HG03103 (cell line): Measurements from ENCODE around the gene TMEM132C.

ENCODE experiments used
- ATAC-seq: cut with Tn5 transposase; IDR thresholded peaks from one replicate; pipeline ENCODE4 v1.9.1; 2021; ENCODE audit warnings: low read depth; ENCODE audit not compliant: unreplicated experiment

TMEM132C gene

DNA sequence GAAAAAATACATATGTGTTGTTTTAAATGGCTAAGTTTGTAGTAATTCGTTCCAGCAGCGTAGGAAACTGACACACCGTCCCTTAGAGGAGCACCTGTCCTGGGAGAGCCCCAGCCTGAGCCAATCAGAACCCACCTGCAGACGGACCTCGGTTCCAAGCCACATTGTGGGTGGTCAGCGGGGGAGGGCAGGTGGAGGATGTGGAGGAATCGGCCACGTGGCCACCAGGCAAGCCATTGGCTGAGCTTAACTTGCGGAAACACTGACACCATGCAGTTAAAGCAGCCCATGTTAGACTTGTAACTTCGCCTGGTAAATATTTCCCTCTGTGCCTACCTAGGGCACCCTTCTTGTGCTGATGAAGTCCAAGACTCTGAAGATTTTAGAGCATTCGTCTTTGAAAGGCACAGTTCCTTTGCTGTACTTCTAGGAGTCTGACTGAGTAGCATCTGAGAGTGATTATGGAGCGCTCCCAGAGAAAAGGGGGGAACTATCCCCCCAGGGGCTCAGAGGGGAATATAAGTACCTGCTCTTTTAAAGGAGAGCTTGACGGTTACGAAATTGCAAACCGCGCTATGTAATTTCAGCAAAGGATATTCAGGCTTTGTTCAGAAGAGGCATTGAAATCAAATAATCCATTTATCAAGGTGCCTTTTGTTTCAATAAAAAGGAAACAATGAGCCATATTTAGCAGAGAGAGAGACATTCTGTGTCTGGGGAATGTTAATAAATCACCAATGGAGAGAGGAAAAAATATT lies 135.7 kb downstream of the TMEM132C start:
- no peak for ATAC-seq

DNA sequence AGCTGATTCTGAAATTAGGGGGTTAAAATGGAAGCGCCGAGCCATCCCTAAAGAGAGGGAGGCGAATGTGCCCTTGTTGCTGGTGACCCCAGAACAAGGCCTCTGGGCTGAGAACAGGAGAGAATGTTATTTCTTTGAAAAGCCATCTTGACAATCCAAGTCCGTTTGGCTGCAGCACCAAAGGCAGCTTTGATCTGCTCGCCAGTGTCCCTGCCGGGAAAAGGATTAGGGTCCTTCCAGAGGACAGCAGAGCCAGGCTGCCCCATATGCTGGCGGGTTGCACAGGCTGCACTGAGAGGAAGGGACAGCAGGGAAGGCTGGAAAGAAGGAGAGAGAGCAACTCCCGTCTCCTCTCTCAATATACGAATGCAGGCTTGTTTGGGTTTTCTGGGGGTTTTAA lies 141.7 kb downstream of the TMEM132C start:
- ATAC-seq, result no peak

DNA sequence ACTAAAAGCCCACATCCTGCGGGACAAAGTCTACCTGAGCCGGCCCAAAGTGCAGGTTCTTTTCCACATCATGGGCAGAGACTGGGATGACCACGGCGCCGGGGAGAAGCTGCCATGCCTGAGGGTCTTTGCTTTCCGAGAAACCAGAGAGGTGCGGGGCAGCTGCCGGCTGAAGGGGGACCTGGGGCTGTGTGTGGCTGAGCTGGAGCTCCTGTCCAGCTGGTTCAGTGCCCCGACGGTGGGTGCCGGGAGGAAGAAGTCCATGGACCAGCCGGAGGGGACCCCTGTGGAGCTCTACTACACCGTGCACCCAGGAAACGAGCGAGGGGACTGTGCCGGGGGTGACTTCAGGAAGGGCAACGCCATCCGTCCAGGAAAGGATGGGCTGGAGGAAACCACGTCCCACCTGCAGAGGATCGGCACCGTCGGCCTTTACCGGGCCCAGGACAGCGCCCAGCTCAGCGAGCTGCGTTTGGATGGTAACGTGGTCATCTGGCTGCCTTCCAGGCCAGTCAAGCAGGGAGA lies 148.1 kb downstream of the TMEM132C start:
- ATAC-seq, result no peak

DNA sequence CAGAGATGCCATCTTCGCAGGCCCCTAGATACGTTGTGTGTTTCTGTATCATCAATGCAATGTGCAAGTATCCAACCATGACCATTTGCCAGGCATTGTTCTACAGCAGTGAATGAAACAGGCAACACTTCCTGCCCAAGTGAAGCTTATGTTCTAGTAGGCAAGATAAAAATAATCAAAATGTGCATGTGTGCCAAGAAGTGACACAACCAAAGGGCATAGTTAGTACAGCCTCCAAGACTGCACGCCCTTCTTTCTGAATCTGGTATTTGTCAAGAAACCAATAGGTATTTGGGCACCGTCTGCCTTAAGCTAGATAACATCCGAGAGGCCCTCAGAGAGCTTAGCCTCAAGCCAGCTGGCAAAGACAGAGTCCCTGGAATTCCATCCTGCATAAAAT lies 152.0 kb downstream of the TMEM132C start:
- no peak for ATAC-seq

DNA sequence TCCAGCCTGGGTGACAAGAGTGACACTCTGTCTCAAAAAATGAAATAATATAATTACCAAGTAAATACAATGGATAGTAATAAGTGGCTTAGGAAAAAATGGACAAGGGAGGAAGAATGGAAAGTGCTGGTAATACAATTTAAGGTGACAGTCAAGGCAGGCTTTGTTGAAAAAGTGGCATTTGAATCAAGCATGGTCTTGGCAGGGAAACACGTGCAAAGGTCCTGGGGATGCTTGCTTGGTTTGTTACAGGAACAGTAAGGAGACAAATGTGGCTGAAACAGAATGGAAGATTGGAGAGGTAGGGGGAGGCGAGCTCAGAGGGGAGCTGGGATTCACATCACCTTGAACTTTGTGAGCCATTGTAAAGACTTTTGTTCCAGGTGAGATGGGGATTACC lies 153.2 kb downstream of the TMEM132C start:
- ATAC-seq, result no peak

DNA sequence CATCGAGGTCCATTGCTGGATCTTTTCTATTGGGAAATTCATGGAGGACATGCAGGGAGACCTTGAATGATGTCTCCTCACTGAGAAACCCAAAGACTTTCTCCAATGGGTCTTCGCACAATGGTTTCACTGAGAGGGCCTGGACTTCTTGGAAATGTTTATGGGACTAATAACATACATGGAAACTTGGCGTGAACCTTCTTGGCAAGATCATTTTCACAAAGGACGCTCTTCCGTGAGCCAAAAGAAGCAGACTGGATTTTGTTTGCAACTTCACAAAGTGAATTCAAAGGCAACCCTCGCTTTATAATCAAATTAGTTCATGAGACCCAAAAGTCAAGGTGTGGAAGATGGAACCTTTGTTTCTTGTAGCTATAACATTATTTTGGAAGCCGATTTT lies 154.4 kb downstream of the TMEM132C start:
- no peak for ATAC-seq

DNA sequence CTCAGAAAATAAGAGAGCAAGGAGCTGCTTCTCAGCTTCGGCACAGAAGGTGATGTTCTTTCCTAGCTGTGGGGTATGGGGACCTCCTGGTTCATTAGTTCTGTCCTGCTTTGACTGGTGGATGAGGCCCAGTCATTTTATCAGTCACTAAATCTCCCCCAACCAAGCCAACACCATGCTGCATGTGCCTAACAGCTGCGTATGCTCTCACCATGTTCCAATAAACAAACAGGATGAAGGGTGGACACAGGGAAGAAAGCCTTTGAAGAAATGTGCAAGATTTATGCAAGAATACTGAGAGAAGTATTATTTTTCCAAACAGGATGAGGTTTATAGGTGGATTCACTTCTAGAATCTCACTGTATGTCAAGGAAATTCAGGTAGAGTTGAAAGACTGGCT lies 156.2 kb downstream of the TMEM132C start:
- no peak for ATAC-seq

DNA sequence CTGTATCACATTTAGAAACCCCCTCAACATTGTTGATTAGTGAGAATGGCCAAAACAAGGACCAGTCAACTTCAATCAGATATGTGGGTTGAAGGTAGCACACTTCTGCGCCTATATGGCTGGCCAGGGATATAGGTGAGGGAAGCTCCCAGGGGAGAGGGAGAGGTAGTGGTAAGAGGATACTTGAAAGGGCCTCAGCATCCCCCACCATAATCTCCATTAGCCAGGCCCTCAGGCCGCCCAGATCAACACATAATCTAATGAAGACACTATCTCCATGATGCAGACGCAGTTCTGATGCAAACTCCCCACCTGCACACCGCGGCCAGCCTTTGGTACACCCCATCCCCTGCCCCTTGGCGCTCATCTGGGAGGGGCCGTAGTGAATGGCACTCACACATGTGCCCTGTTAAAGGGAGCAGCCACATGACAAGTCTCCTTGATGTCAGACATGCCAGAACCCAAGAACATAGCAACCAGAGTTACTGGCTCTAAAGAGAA lies 158.0 kb downstream of the TMEM132C start:
- ATAC-seq, result no peak

DNA sequence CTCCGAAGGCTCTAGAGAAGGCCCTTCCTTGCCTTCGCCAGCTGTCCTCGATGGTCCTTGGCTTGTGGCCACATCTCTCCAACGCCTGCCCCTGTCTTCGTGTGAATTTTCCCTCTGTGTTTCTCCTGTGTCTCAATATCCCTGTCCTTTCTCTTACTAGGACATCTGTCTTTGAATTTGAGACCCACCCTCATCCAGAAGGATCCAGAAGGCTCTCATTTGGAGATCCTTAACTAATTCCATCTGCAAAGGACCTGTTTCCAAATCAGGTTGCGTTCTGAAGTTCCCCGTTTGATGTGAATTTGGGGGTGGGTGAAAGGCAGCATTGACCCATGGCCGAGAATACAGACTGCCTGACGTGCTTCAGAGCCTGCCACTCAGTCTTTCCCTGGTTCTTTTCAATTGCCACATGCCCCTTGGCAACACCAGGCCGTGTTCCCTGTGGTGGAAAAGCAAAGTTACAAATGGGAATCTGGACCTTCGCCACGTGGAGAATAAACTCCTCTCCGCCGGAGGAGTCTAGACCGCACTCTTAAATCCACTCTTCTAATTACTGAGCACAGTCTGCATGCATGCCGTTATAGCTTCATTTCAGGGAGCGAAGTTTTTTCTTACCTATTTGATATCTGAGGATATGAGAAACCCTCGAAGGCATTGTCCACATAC lies 158.8 kb downstream of the TMEM132C start:
- ATAC-seq, result no peak

DNA sequence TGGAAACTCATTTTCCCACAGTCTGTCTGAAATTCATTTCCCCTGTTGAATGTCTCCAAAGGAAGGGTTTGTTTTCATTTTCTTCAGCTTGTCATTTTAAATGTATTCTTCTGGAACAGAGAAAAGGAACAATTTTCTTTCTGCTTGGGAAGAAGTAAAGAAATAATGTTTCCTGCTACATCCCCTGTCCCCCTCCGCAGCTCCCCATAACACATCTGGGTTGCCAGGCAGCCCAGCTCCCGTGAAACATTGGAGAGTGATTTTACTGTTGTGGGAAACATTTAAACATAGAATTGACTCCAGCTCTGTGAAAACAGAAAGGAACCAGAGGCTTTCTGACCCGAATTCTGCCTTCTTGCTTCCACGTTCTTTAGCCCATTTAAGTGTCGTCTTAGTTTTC lies 159.5 kb downstream of the TMEM132C start:
- no peak for ATAC-seq

DNA sequence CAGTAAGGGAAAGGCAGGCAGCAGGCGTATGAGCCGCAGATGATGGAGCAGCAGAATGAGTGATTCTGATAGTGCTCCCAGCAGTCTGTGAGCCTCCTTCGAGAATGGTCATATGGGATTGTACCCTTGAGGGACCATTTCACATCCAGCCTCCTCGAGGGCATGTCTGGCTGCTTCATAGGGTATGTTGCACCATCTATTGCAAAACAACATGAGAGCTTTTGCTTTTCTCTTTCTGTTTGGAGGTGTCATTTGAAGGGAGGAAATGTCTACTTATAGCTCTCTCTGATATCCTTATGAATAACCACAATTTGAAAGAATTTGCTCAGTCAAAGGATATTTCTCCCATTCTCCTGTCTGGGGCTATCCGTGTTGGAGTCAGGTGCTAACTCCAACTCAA lies 172.8 kb downstream of the TMEM132C start:
- ATAC-seq, result no peak

DNA sequence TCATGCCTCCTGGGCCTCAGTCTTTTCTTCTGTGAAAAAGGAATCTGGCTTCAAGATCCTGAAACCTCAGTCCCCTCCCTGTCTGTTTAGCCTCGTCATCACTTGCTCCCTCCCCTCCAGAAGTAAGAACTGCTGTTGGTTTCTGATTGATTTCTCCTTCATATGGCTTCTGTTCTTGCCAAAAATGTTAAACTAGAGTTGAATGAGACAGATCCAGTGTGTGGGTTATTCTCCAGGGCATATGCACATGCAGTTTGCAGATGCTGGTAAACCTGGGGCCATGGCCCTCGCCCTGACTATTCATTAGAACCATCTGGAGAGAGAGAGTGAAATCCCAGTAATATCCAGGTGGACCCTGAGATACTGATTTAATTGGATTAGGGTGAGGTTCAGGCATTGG lies 175.1 kb downstream of the TMEM132C start:
- no peak for ATAC-seq

DNA sequence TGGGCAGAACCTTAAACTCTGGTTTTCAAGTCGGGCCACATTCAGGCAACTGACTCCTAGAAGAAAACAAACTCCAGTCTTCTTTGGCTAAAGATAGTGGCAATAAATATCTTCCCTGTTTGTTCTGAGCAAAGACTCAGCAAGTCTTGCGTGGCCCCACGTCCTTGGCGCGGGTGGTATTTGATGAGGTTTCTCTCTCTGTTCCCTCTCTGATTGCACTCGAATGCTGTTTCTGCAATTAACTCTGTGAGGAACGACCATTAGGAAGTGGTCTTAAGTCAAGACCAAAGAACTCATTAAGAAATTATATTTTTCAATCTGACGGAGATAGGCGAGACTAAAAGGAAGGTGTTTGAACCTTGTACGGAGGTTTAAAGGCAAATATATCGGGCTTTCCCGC lies 177.6 kb downstream of the TMEM132C start:
- no peak for ATAC-seq

DNA sequence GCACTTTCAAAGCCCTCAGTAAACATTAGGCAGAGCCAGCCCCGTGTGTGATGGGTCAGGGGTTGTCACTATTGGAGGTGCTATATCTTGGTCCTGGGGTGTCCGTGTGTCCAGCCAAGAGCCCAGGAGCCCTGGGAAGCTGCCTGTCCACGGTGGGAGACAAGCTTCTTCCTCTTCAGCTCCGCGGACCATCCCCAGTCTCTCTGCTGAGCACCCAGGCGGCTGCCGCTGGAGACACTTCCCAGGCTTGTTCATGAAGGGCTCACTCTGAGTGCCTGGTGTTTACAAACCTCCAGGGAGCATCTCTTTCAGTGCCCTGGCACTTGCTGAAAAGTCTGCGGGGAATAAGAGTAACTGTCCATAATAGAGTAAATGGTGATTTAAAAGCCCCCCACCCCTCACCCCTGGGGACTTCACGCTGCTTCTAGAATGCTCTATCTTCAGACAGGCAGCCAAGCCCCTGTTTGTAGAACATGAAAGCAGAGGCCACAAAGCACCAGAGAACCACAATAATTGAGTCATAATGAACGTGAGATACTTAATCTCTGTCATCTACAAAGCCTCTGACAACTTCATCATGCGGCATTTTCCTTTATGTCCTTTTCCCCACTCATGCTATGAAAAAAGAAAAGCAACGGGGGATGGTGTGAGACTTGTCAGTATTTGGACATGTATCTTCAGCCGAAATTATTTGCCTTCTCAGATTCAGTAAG lies 178.6 kb downstream of the TMEM132C start:
- no peak for ATAC-seq

DNA sequence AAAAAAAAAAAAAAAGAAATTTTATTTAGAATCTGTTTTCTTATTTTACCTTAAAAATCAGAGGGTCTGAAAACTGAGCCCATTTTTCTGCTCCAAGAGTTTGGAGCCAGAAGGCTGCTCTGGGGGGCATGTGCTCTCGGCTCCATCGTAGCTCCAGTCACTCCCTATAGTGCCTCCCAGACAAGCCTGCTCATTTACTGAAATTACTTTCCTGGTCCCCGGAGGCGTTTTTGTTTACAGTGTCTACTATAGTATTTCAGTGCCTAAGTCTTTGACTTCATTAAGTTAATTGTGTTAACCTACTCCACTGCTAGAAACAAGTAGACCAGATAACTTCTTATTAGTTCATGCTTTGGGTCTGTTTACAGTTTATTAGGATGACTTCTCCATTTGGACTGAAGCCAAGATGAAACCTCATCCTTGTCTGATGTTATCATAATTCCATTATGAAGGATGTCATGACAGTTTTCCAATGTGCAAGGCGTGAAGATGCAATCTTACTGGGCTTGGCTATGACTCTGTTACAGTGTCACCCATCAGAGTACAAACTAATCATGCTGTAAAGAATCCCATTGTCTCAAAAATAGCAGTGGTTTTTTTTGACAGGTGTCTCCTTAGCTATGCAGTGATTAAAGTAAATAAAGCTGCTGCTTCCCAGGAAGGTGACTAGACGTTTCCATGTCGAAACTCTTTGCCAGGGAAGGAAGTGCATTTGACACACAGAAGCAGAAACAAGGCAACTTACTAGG lies 182.3 kb downstream of the TMEM132C start:
- no peak for ATAC-seq

DNA sequence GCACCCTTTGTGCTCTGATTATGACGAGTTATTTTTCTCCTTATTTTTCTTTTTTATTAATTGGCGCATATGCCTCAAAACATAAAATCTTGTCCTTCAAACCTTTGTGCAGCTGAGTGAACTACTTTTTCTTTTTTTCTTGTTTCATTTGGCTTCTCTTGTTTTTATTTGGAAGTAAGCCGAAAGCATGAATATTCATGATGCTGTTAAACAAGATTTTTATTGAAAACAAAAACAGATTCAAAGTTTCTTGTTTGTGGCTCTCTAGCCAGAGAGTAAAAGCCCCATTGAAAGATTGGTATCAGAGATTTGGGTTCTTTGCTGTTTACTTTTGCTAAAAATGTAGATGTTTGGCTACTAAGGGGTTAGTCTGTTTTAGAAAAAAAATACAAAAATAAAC lies 183.8 kb downstream of the TMEM132C start:
- ATAC-seq, result no peak

DNA sequence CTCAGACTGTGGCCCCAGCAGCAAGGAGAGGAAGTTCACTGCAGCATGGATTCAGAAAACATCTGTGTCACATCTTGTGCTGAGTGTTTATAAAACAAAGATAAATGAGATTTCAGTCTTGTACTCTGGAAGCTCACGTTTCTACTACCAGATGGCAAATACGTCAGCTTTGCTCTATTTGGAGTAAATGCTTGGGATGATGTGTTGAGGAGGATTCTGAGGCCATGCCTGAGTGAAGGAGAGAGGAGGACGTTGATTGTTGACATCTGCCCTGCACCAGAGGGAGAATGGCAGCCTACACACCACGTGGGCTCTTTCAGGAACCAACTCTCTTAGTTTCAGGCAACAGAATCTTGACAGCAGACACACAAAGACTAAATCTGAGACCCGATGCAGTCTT lies 188.9 kb downstream of the TMEM132C start:
- no peak for ATAC-seq

DNA sequence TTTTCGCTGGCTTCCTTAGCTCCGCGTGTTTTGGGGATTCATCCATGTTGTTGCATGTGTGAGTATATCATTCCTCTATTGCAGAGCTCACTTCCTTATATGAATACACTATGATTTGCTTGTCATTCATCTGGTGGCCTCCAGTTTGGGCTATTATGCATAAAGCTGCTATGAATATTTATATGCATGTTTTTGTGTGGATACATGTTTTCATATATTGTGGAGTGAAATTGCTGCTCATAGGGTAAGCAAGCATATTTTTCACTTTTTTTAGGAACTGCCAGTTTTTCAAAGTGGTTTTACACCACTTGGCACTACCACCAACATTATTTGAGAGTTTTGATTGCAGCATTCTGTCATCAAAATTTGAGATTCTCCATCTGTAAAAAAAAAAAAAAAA lies 190.0 kb downstream of the TMEM132C start:
- ATAC-seq, result no peak

DNA sequence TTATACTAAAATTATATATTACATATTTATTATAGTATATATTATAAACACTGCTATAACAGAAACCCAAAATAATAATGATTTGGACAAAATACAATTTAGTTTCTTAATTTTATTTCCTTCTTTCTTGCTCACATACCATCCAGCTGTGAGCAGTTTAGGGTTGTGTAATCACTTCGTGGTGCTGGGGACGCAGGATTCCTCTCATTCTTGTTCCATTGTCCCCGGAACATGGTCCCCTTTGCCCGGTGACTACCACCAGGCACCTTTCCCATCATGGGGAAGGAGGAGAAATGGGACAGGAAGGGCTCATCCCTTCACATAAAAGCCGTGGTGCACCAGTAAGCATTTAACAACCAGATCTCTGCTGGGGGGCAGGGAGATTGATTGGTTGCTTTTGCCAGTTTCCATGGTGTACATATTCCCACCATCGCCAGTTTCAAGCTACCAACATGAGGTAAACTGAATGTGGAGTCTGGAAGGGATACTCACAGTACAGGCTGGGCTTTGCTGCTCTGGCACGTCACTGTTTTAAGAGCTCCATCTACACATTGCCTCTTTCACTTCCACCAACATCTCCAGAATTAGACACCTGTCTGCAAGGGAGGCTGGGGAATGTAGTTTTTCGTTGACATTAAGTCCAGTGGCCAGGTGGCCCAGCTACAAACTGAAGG lies 191.5 kb downstream of the TMEM132C start:
- no peak for ATAC-seq

DNA sequence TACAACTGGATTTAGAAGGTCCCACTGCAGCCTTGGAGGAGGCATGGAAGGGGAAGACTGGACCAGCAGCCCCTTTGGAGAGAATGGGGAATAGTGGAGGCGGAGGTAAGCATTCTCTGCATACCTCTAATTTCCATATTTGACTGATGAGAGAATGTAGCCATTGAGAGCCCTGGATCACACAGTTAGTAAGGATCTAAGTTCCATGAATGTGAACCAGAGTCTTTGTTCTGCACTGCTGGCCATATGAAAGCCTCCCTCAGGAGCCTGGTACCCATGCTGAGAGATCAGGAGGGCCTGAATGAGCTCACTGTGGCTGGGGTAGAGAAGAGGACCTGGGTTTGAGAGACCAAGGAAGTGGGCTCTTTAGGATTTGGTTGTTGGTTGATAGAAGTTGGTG lies 192.1 kb downstream of the TMEM132C start:
- no peak for ATAC-seq
